GM12878 (cell line): ENCODE measurements around the gene ROBO1. TPM values are rescaled to one million over a fixed set of nuclear protein-coding genes. Genes with fewer than 3 reads are reported as not detected.

Experiments used
- ATAC-seq: fragments of 200-7000 bp; cut with Tn5 transposase; 3 replicates; pipeline ENCODE4 v1.9.1; 2020; ENCODE audit warnings: mild to moderate bottlenecking, moderate library complexity
- BruUV-seq: library from RNA; stranded (reverse); fragments of 400-500 nt; replicated peaks from 2 replicates; lab custom pipeline; 2021; lab: Mats Ljungman, UMichigan
- CTCF ChIA-PET: fragments of 300-600 bp; sonication (Branson Sonifier 250); formaldehyde crosslinking; extraction: SDS; loops from one replicate; lab custom pipeline; 2021; ENCODE audit warnings: inconsistent platforms; lab: Yijun Ruan, JAX
- POLR2A ChIA-PET: fragments of 350-600 bp; formaldehyde crosslinking; extraction: SDS; loops from one replicate; lab custom pipeline; 2021; ENCODE audit warnings: inconsistent platforms; lab: Charles Lee
- RAD21 ChIA-PET: fragments of 300-600 bp; sonication (Branson Sonifier 250); formaldehyde crosslinking; loops from one replicate; lab custom pipeline; 2023; ENCODE audit warnings: antibody characterized with exemption; ENCODE audit not compliant: unreplicated experiment; lab: Charles Lee
- SMC1A ChIA-PET: fragments of 300-600 bp; sonication (Branson Sonifier 250); formaldehyde crosslinking; loops from one replicate; lab custom pipeline; 2023; ENCODE audit not compliant: unreplicated experiment, uncharacterized antibody; lab: Charles Lee
- DNase-seq: peaks from one replicate; pipeline ENCODE4 v3.0.0-alpha.2; 2011; ENCODE audit warnings: low read depth, low spot score
- FAIRE-seq: peaks from 3 replicates; lab custom pipeline; 2011; peaks lifted over from hg19 to GRCh38; lab: Jason Lieb, UNC
- H2AFZ ChIP-seq: 2 replicates; pipeline ENCODE4 v1.6.0; 2011; ENCODE audit warnings: low read depth, low read length, control low read depth; ENCODE audit not compliant: control insufficient read depth
- H3K27ac ChIP-seq: 2 replicates; pipeline ENCODE4 v1.5.1; 2011; ENCODE audit warnings: control low read depth; ENCODE audit not compliant: control insufficient read depth, insufficient read depth
- H3K27me3 ChIP-seq, 2 experiments: replicated peaks in 1 of 2; 2 replicates each; pipeline versions ENCODE4 v1.6.0 to v1.6.1; 2011; ENCODE audit warnings: low read length in 1 of 2; ENCODE audit not compliant: control insufficient read depth in 2 of 2, insufficient read depth in 2 of 2
- H3K36me3 ChIP-seq, 2 experiments: 2 replicates each; pipeline ENCODE4 v1.5.1; 2011; ENCODE audit warnings: low read length in 1 of 2; ENCODE audit not compliant: control insufficient read depth in 2 of 2, insufficient read depth in 2 of 2
- H3K4me1 ChIP-seq: 2 replicates; pipeline ENCODE4 v1.6.1; 2011; ENCODE audit warnings: mild to moderate bottlenecking, low read length, moderate library complexity, mixed read lengths; ENCODE audit not compliant: control insufficient read depth, insufficient read depth
- H3K4me2 ChIP-seq: 2 replicates; pipeline ENCODE4 v1.6.0; 2011; ENCODE audit warnings: control low read depth; ENCODE audit not compliant: control insufficient read depth, insufficient read depth
- H3K4me3 ChIP-seq: fragments of 200-600 bp; sonication (generic); 2 replicates; pipeline ENCODE4 v1.5.1; 2016
- H3K79me2 ChIP-seq: 2 replicates; pipeline ENCODE4 v1.6.0; 2011; ENCODE audit warnings: low read length; ENCODE audit not compliant: control insufficient read depth, insufficient read depth
- H3K9ac ChIP-seq: 2 replicates; pipeline ENCODE4 v1.8.0; 2011; ENCODE audit warnings: low read length, control low read depth, mixed read lengths; ENCODE audit not compliant: control insufficient read depth, insufficient read depth
- H3K9me3 ChIP-seq: replicated peaks from 3 replicates; pipeline ENCODE4 v1.5.1; 2011; ENCODE audit warnings: mild to moderate bottlenecking, low read length; ENCODE audit not compliant: control insufficient read depth, insufficient read depth
- H4K20me1 ChIP-seq: 2 replicates; pipeline ENCODE4 v1.6.0; 2011; ENCODE audit not compliant: control insufficient read depth, insufficient read depth
- E2F4 ChIP-seq: IDR thresholded peaks from 2 replicates; pipeline ENCODE4 v1.6.1; 2012; ENCODE audit warnings: low read depth, low read length, improper control_type of control experiment
- HDAC6 ChIP-seq: fragments of 200-600 bp; sonication (generic); IDR thresholded peaks from one replicate; pipeline ENCODE4 v1.8.0; 2017; ENCODE audit warnings: antibody characterized with exemption; ENCODE audit not compliant: unreplicated experiment
- SKIL ChIP-seq: fragments of 450-650 bp; IDR thresholded peaks from 2 replicates; pipeline ENCODE4 v1.6.1; 2017; ENCODE audit warnings: mild to moderate bottlenecking, low read depth, inconsistent platforms; ENCODE audit not compliant: poor library complexity, severe bottlenecking
- SMAD1 ChIP-seq: fragments of 450-650 bp; IDR thresholded peaks from 2 replicates; pipeline ENCODE4 v1.6.1; 2018; ENCODE audit warnings: mild to moderate bottlenecking, low read depth; ENCODE audit not compliant: partially characterized antibody
- WGBS: methylation state at CpG from one replicate; pipeline ENCODE4 v1.1.6; 2016; ENCODE audit warnings: low lambda C conversion rate; ENCODE audit not compliant: insufficient replicate concordance, insufficient coverage; ENCODE audit errors: missing lambda C conversion rate; 5-methylcytosine and 5-hydroxymethylcytosine counted together
- in situ Hi-C: fragments of 300-500 bp; cut with MboI; formaldehyde crosslinking; loops from 9 replicates; pipeline ENCODE4 v1.14.3; 2018; ENCODE audit warnings: mixed read lengths
- intact Hi-C: fragments of 100-400 bp; cut with micrococcal nuclease; formaldehyde crosslinking; loops from one replicate; pipeline ENCODE4 v1.14.2; 2022; ENCODE audit not compliant: unreplicated experiment
- polyA plus RNA-seq, 11 experiments: library from polyadenylated mRNA; depleted of rRNA in 4 of 11; unstranded in 6 of 11; stranded (reverse) in 5 of 11; fragments of >200 nt; fragmentation: Nextera tagmentation in 4 of 11; fragmentation: Illumina TruSeq in 1 of 11; extraction: Ambion mirVana in 4 of 11; extraction: Trizol in 1 of 11; gene quantifications; 1 replicate in 1 of 11; 2 replicates in 10 of 11; pipeline versions ENCODE4 v1.2.1 to v1.2.3, GENCODE V29; 2011 to 2016; ENCODE audit warnings: inconsistent platforms in 2 of 11, missing spikeins in 2 of 11, low read depth in 1 of 11
- total RNA-seq, 4 experiments: library from RNA; depleted of rRNA in 3 of 4; stranded (reverse); fragments of >200 nt in 3 of 4; fragmentation: Illumina TruSeq in 1 of 4; extraction: Trizol in 1 of 4; gene quantifications; 2 replicates each; pipeline versions ENCODE4 v1.2.1 to v1.2.3, GENCODE V29; 2013 to 2021
- TF ChIP-seq, protein P1 (sequence below): IDR thresholded peaks from 2 replicates; pipeline ENCODE4 v1.6.1; 2012; ENCODE audit warnings: improper control_type of control experiment, low read depth, low read length; ENCODE audit not compliant: insufficient replicate concordance

The ROBO1 gene
- total and polyA plus RNA-seq, 10 of the 15 experiments (the other 5 are each of a cell fraction or from before 2014, with no cell fraction given), result 0.29 to 46.5 (median 1.2) TPM

DNA sequence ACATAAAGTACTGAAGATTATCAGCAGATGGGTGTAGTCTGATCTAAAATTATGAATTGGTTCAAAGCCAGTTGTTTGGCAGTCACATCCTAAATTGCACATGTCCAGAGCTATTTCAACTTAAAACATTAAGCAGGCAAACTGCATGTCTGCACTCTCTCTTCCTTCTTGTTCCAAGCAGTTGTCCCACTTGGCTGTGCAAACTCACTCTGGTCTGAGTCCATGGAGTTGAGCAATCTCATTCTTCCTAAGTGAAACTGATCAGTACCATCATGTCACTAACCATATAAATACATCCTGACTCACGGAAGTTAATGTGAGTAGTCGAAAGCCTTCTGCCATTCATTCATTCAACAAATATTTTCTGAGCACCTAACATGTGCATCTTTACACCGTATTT is 353.0 kb downstream of the ROBO1 start:
- in situ Hi-C loops, result no loop called here
- 28% methylated on average over 3 of the region's 3 CpGs for WGBS
- Histone ChIP-seq H2AFZ (no peak overlapping the region), H3K27me3 (no peaks in the 10 kb centered on the region), H3K9me3 (no peaks in the 10 kb centered on the region), H4K20me1 (no peaks in the 10 kb centered on the region), H3K4me1 (no peaks in the 10 kb centered on the region), H3K79me2 (no peaks in the 10 kb centered on the region), H3K4me2 (no peak overlapping the region), H3K36me3 (no peaks in the 10 kb centered on the region), H3K27ac (no peak overlapping the region), H3K4me3 (no peak overlapping the region), H3K9ac (no peak overlapping the region)
- ChIA-PET CTCF (interaction anchor here (0.9 kb wide), 1 partner anchor 9 kb away, joined by 5 read pairs; no protein-coding TSS in a partner anchor), POLR2A (no interaction called here), SMC1A (interaction anchor here (1.4 kb wide), 1 partner anchor 9 kb away, joined by 3 read pairs; no protein-coding TSS in a partner anchor), RAD21 (no interaction called here)
- intact Hi-C loops, result no loop called here
- no peak for ATAC-seq
- FAIRE-seq, result no peak
- BruUV-seq, result no TSS peak
- TF ChIP-seq E2F4, result no peak
- TF ChIP-seq HDAC6, result no peak
- TF ChIP-seq SKIL, result no peak
- no peak for TF ChIP-seq SMAD1
- TF ChIP-seq, protein P1, sequence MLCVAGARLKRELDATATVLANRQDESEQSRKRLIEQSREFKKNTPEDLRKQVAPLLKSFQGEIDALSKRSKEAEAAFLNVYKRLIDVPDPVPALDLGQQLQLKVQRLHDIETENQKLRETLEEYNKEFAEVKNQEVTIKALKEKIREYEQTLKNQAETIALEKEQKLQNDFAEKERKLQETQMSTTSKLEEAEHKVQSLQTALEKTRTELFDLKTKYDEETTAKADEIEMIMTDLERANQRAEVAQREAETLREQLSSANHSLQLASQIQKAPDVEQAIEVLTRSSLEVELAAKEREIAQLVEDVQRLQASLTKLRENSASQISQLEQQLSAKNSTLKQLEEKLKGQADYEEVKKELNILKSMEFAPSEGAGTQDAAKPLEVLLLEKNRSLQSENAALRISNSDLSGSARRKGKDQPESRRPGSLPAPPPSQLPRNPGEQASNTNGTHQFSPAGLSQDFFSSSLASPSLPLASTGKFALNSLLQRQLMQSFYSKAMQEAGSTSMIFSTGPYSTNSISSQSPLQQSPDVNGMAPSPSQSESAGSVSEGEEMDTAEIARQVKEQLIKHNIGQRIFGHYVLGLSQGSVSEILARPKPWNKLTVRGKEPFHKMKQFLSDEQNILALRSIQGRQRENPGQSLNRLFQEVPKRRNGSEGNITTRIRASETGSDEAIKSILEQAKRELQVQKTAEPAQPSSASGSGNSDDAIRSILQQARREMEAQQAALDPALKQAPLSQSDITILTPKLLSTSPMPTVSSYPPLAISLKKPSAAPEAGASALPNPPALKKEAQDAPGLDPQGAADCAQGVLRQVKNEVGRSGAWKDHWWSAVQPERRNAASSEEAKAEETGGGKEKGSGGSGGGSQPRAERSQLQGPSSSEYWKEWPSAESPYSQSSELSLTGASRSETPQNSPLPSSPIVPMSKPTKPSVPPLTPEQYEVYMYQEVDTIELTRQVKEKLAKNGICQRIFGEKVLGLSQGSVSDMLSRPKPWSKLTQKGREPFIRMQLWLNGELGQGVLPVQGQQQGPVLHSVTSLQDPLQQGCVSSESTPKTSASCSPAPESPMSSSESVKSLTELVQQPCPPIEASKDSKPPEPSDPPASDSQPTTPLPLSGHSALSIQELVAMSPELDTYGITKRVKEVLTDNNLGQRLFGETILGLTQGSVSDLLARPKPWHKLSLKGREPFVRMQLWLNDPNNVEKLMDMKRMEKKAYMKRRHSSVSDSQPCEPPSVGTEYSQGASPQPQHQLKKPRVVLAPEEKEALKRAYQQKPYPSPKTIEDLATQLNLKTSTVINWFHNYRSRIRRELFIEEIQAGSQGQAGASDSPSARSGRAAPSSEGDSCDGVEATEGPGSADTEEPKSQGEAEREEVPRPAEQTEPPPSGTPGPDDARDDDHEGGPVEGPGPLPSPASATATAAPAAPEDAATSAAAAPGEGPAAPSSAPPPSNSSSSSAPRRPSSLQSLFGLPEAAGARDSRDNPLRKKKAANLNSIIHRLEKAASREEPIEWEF, result no peak
- DNase-seq, result no peak
